HG02798 (cell line): ENCODE measurements around the gene TMEM203.

Experiments used
- ATAC-seq: cut with Tn5 transposase; IDR thresholded peaks from one replicate; pipeline ENCODE4 v1.9.1; 2021; ENCODE audit warnings: mild to moderate bottlenecking; ENCODE audit not compliant: unreplicated experiment, poor library complexity

The TMEM203 gene

DNA sequence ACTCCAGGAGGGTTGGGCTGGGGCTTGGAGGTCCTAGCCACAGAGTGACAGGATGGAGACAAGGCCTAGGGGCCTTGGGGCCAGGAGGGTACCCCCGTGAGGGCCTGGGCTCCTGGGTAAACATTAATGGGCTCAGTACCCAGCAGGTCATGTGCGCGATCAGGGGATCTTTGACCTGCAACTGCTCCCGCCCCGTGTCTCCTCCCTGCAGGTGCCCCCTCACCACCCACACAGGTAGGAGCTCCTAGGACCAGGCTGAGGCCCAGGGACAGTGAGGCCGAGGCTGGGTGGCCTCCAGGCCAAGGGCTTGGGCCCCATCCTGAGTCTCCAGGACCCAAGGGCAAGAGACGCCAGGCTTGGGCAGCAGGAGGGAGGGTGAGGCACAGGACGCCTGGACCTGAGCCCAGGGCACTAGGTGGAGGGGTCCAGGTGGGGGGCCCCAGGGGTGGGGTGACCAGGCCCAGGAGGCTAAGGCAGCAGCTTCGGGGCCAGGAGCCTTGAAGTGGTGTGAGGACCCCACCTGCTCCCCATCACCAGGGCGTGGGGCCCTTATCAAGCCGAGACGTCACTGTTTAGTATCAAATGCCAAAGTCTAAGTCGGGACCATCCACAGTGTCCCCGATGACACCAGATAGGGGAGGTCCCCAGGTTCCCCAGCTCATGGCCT, 25.4 kb upstream of the TMEM203 start, which contains the start of gene SLC34A3:
SLC34A3 (plus strand) TSS at position 197 of the 667 bp plus-strand sequence. CDS start 802 bp downstream, outside the sequence.
- ATAC-seq: no peak

DNA sequence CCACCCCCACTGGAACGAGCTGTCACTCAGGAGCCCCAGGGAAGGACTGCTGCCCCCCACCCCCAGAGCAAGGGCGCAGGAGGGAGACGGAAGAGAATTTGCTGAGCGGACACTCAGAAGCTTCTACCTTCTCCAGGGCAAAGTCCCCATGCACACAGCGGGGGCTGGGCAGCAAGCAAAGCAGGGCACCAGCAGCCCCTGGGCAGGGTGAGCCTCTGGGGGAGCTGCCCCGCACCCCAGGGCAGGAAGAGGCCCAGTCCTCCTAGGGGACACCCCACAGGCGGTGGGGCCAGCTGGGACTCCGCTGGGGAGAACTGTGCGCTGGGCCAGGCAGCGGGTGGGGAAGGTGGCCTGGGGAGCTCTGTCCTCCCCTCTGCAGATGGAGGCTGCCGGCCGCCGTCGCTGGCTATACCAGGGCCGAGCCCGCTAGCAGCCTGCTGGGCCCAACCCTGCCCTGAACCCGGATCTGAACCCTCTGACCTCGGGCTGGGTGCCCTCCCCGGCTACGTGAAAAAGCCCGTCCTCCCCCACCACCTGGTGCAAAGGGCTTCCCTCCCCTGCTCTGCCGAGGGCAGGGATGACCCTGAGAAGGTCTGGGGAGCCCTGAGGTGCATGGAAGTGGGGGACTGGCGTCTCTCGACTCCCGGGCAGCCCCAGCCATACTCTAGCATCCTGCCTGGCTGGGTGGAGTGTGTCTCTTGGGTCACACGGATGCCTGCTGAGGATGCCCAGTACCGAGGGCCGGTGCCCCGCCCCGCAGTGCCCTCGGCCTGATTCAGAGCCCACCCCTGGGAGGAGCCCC, 24.7 kb upstream of the TMEM203 start:
- ATAC-seq: no peak

DNA sequence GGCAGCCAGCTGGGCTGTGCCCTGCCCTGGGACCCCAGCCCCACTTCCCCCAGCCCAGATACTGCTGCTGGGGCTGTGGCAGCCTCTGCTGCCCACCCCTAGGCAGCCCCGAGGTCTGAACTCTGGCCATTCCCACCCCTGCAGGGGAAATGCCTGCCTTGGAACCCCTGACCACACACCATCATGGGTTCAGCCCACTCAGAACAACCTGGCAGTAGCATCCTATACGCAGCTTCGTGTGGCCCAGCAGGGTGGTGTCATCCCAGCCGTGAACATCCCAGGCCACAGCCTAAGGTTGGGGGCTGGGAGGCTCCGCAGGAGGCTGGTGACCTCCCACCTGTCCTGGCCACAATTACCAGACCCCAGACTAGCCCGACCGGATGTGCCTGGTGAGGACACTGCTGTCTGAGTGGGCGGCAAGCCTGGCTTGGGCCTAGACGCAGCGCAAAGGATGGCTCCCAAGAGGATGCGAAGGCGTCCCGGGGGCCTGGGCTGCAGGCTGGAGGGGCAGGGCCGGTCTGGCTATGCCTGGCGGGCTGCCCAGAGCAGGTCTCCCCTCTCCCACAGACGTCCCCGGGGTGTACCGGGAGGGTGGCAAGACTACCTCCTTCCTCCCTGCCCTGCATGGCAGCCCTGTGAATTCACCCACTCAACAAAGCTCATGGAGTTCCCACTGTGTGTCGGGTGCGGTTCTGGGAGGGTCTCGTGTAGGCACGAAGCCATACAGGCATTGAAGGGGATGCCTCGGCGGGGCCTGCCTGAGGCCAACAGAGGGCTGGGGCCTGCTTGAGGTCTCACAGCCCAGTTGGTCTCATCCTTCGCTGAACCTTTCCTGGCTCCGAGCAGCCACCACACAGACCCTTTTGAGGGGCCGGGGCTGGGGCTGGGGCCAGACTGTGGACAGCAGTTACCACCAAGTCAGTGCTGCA, 23.8 kb upstream of the TMEM203 start:
- no peak for ATAC-seq

DNA sequence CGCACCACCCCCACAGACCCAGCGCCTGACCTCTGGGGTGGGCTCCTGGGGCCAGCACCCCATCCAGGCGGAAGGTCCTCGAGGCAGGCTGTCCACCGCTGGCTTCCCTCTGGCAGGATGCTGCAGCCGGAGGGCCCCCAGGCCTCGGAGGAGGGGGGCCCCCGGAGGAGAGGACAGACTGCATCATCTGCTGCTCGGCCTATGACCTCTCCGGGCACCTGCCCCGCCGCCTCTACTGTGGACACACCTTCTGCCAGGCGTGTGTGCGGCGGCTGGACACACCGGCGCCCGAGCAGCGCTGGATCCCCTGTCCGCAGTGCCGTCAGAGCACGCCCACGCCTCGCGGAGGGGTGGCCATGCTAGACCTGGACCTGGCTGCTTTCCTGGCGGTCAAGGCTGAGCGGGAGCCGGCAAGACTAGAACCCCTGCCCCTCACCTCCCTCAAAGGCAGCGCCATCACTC, 23.1 kb upstream of the TMEM203 start:
- no peak for ATAC-seq

DNA sequence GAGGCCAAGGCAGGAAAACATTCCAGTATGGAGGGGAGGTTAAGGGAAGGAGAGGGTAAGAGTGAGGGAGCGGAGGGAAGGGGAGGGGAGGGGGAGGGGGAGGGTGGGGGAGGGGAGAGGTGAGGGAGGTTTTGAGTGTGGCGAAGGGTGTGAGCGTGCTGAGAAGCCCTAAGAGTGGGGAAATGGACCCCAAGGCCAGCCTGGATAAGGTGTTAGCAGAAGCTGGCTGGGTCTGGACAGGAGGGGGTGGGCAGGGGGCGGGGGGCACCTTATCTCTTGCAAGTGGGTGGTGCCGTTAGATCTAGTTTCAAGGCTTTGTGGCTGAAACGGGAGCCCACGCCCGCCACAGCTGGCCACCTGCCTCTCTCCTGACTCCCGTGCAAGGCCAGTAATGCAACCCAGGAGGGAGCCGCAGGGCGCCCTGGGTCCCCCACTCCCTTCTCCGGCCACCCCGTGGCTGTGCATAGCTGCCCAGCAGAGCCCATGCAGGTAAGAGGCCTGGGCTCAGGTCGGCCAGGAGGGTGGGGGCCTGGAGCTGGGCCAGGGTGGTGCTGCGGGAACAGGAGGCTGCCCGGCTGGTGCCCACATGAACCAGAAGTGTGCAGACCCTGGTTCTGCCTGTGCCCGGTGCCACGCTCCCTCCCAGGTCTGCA, 22.5 kb upstream of the TMEM203 start:
- no peak for ATAC-seq

DNA sequence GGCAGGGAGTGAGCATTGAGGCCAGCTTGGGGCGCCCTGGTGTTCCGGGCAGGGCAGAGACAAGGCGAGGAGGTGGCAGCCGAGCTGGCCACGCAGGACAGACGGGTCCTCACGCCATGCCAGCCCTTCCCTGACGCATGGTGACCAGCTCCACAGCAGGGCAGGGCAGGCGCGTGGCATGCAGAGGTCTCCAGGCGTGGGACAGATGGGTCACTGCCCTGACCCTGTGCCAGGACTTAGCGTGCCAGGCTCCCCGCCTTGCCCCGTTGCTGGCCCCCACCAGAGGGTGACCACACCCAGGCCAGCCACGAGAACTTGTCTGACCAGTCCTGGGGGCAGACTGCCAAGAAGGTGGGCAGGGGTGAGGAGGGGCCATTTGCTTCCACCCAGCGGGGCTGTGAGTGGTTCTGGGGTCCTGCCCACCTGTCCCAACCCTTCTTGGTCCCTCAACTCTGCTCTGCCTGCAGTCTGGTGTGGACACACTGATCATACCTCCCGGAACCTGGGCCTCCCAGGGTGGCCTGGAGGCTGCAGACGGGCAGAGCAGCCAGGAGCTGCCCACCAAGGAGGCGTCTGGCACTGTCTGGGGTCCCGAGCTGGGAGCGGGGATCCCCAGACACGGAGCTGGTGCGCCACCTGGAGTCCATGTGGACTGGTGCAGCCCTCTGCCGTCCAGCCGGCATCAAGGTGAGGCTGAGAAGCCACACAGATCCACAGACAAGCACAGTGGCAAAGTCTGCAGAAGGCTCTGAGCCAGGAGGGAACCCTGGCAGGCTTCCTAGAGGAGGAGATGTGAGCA, 21.8 kb upstream of the TMEM203 start, which contains the start of gene RNF224:
RNF224 (plus strand) TSS at position 449 of the 799 bp plus-strand sequence. CDS start 834 bp downstream, outside the sequence.
- ATAC-seq: no peak

DNA sequence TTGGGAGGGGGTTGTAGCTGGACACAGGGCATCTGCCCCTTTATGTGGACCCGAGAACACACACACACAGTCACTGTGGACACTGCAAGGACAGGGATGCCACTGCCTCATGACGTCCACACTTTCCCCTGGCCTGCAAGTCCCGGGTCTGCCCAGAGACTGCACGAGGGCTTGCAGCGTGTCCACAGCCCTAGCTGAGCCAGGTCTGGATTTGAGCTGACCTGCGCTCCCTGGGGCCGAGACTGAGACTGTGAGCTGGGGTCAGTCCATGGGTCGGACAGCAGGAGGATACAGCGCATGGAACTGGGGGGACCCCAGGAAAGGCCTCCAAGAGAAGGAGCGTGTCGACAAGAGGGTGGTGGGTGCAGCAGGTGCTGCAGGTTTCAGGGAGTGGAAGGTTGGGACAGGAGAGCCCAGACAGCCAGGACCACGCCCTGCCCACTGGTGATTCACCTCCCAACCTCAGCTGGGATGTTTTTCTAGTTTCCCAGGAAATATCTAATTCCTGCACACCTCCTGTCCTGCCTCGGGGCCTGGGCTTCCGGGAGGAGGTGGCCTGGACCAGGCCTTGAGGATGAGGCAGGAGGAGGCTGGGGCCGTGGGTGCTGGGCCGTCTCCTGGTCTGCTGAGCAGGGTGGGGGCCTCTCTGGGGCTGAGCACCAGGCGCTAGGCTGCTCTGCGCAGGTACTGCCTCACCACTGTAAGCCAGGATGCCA, 21.0 kb upstream of the TMEM203 start:
- ATAC-seq: no peak

DNA sequence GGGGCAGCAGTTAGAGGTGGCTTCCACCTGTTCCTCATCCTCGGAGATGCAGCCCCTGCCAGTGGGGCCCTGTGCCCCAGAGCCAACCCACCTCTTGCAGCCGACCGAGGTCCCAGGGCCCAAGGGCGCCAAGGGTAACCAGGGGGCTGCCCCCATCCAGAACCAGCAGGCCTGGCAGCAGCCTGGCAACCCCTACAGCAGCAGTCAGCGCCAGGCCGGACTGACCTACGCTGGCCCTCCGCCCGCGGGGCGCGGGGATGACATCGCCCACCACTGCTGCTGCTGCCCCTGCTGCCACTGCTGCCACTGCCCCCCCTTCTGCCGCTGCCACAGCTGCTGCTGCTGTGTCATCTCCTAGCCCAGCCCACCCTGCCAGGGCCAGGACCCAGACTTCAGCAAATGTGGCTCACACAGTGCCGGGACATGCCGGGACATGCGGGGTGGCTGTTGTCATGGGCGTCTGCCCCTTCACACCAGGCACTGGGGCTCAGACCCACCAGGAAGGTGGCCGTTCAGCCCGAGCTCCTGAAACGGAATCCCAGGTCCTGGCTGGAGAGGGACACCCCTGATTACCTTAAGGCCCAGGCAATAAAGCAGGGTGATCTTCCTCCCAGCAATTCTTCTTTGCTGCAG, 20.4 kb upstream of the TMEM203 start:
- no peak for ATAC-seq

DNA sequence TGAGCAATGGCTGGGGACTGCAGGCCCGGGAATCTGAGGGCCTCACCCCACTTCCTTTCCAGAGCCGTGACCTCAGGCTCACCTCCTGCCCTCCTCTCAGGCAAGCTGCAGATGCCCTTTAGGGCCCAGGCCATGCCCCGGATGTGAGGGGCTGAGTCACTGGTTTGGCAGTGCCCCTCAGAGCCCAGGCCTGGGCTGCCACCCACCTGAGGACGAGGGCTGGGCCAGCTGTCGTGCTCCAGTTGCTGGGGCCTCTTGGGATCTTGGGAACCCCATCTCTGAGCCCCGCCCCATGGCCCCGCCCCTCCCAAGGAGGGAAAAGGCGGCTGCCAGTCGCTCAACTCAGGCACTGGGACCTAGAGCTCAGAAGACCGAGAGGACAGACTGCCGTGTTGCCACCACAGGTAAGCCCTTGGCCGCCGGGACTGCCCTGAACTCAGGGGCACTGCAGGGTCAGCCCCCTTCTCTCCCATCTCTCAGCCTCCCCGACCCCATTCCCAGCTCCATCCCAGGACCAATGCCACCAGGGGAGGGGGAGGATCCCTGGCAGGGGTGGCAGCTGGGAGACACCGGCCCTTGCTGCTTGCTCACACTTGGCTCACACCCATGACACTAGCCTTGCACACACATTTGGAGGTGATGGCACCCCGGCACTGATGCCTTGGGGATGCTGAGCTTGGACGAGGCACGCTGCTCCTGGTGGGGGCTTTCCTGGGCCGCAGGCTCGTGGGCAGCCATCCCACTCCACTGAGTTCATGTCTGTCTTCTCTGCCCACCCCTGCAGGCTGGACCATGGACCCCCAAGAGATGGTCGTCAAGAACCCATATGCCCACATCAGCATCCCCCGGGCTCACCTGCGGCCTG, 19.6 kb upstream of the TMEM203 start, which contains the start of gene CYSRT1:
CYSRT1 (plus strand) TSS at position 345 of the 865 bp plus-strand sequence; CDS start at position 793, 448 bp downstream.
- no peak for ATAC-seq

DNA sequence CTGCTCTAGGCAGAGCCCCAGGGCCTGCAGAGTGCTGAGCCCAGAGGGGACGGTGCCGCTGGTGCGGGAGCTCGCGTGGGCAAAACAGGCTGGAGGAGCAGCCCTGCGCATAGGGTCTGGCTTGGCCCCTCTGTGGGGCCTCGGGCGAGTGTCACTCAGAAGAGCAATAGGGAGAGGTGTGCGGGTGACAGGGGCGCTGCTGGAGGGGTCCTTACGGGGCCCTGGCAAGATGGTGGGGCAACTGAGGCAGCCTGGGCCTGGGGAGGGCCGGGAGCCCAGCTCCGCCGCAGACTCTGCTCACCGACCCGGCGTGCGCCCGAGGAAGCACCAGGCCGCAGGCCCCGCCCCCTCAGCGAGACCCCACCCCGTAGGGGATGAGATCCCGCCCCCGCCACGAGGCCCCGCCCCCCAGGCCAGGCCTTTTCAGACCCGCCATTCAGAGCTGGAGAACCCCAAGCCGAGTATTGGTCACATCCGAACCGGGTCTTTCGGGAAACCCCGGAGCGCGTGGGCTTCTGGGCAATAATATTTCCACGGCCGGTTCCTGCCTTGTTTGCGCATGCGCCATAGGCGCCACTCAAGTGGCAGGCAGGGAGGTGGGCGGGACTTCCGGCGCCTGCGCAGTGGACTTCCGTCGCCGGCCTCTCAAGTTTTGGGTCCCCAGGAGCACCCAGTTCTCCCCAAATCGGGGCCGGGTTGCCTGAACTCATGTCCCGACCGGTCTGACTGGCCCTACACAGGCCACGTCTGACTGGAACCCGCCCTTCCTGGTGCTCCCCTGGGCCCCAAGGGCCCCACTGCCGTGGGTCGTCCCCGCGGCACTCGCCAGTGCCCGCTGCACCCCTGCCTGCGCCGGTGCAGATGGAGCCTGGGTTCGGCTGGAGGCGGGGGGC, 17.9 kb upstream of the TMEM203 start:
- ATAC-seq: peak; percentile 84

DNA sequence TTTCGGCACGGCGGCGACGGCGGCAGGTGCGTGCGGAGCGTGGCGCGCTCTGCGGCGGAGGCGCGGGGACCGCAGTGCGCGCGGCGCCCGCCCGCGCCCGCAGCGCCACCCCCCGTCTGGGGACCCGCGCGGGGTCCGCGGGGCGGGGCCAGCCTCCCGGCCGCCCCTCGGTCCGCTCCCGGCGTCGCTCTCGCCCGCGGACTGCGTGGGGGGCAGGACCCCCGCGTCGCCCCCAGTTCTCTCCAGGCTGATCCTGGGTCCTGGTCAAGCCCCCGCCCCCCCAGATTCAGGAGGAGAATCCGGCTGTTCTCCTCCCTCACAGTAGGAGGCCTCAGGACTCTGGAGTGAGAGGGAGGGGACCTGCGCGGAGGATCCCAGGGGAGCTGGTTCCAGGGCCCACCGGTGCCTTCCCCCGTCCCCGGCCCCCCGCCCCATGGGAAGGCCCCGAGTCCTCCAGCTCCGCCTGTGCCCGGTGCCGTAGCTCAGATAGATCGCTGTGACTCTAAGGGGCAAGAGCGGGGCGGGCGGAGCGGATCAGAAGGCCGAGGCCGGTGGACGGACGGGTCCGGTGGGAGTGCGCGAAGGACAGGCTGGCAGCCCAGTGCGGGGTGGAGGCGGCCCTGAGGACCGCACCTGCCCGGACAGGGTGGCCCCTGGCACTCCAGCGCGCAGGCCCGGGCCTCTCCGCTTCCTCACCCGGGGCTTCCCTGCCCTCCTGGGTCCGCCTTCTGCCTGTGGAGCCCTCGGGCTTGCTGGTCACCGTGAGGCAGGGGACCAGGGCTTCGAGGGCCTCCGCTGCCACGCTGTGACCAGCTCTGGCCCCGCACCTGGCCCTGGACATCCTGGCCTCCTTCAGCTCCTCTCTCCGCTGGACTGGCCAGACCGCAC, 17.0 kb upstream of the TMEM203 start, which contains the start of gene RNF208:
RNF208 (minus strand) TSS at position 51 of the 888 bp plus-strand sequence. CDS start 1,028 bp downstream, outside the sequence.
- ATAC-seq: no peak

DNA sequence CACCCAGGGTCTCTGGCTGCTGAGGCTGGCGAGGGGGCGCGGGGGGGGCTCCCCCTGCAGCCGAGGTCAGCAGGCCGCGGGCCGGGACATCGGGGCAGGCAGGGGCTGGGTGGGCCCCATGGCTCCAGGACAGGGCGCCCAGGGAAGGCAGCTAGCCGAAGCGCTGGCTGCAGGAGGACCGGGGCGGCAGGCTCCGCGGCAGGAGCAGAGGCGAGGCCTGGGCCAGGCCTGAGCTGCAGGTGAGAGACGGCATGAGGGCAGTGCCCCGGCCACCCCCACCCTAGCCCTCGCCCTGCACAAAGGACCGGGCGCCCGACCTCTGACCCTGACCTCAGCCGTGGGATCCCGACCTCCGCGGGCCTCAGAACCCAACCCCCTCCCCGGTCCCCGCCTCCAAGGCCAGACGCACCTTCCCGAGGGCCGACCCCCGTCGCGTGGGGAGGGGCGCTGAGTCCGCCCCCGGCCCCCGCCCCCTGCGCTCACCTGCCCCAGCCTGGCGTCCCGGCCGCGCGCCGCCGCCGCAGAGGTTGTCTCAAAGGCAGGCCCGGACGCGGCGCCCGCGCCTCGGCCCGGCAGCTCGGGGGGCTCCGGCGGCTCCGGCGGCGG, 16.2 kb upstream of the TMEM203 start:
- ATAC-seq: no peak

DNA sequence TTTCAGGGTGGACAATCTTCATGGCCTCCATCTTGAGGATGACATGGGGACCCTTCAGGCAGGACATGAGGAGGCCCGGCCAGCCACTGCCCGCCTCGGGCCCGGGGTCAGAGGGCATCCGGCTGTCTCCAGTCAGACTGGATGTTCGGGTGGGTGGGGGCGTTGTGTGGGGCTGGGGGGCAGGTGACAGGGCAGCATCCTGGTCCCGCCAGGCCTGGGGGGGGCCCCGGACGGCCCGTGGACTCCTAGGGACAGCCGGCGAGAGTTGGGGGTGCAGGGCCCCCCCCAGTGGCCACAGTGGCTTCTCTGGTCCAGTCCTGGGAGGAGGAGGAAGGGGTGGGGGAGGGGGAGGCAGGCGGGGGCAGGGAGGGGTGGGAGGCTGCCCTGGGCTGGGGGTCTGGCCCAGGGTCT, 15.7 kb upstream of the TMEM203 start:
- no peak for ATAC-seq

DNA sequence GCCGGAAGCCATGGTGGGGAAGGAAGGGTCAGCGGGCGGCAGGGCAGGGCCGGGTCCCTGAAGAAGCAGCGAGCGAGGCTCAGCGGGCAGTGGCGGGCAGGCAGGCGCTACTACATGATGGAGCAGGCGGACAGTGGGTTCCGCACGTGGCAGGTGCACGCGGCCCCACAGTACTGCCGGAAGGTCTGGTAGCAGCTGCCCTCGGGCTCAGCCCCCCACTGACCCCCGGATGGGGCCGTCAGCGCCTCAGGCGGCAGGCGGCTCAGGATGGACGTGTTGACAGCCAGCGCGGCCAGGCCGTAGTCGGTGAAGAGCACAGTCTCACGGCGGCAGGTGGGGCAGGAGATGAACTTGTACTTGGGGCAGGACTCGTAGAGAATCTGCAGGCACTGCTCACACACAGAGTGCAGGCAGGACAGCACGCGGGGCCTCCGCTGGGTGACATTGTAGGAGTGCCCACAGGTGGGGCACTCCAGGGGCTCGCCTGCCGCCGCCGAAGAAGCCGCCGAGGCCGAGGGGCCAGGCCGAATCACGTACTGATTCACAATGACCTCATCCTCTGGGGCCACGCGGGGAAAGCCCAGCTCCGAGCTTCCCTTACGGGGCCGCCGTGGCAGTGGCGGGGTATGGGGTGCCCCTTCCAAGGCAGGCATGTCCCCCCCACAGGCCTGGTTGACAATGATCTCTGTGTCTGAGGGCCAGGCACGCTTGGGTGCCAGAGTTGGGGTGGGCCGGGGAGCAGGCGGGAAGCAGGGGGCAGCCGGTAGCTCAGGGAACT, 15.1 kb upstream of the TMEM203 start:
- no peak for ATAC-seq
